GM18520 (cell line): Measurements from ENCODE around the gene PABPN1.
"Not testable (repeated sequence)": the region's sequence is repeated elsewhere in the genome, so short reads cannot be mapped to it uniquely, and the experiment has no call there.

ENCODE experiments used
- ATAC-seq: cut with Tn5 transposase; IDR thresholded peaks from one replicate; pipeline ENCODE4 v1.9.1; 2021; ENCODE audit not compliant: unreplicated experiment

The PABPN1 gene, protein sequence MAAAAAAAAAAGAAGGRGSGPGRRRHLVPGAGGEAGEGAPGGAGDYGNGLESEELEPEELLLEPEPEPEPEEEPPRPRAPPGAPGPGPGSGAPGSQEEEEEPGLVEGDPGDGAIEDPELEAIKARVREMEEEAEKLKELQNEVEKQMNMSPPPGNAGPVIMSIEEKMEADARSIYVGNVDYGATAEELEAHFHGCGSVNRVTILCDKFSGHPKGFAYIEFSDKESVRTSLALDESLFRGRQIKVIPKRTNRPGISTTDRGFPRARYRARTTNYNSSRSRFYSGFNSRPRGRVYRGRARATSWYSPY

GRCh38 chr14:23320584-23321571 is at the start of gene PABPN1:
PABPN1 (plus strand) TSS chr14:23321457; CDS start chr14:23321470, 13 bp downstream.
- peak; percentile 91 for ATAC-seq

- ATAC-seq, result no peak
Observed at GRCh38 chr14:23275412-23275811, 45.8 kb upstream of the PABPN1 start.

DNA sequence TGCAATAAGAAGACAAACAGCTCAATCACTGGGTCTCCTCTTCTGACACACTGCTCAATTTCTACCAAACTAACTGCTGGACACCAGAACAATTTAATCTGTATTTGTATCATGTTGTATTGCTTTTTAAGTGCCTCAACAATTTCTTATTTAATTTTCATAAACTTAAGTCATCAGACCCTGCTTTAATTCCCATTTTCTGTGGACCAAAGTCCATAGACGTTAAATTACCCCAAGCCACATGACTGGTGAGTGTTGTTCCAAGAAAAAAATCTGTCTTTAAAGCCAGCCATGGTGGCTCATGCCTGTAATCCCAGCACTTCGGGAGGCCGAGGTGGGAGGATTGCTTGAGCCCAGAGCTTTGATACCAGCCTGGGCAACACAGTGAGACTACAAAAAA is 44.1 kb upstream of the PABPN1 start:
- no peak for ATAC-seq

DNA sequence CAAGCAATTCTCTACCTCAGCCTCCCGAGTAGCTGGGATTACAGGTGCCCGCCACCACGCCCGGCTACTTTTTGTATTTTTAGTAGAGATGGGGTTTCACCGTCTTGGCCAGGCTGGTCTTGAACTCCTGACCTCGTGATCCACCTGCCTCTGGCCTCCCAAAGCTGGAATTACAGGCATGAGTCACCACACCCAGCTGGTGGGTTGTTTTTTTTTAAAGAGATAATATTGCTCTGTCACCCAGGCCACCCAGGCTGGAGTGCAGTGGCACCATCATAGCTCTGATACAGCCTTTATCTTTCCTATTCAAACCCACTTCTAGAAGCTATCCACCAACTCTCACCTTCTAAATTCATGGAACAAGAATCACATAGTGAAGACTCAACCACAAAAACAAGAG is 43.3 kb upstream of the PABPN1 start:
- ATAC-seq, result not testable (repeated sequence)

- ATAC-seq, result no peak
Observed at GRCh38 chr14:23281247-23281646, 40.0 kb upstream of the PABPN1 start.

GRCh38 chr14:23284654-23285529 is 36.4 kb upstream of the PABPN1 start:
- ATAC-seq, result no peak

- peak; percentile 3 for ATAC-seq
Observed at GRCh38 chr14:23285530-23286019, 35.7 kb upstream of the PABPN1 start.

GRCh38 chr14:23286020-23286901 is 35.0 kb upstream of the PABPN1 start, which contains the start of gene HOMEZ:
HOMEZ (minus strand) TSS chr14:23286132; CDS start chr14:23285952, 180 bp downstream.
- peak; percentile 95 for ATAC-seq

- no peak for ATAC-seq
Observed at GRCh38 chr14:23286902-23287479, 34.3 kb upstream of the PABPN1 start.

GRCh38 chr14:23294734-23295561 is 26.3 kb upstream of the PABPN1 start:
- no peak for ATAC-seq

- no peak for ATAC-seq
Observed at GRCh38 chr14:23296012-23296777, 25.1 kb upstream of the PABPN1 start.

DNA sequence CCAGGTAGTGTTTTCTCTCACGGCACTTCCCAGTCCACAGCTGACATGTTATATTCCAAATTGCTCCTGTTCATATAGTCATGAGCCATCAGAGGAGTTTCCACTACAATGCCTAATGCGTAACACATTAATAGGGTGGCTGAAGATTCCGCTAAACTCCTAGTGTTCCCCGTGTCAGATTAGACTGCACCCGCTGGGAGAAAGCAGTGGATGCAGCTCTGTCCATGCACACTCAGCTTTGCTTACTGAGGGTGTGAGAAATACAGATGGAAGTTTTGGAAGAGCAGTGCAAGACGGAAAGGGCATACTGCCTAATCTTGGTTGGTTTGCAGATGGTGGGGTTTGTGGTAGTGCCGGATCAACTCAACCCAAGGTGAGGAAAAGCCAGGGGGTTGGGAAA is 24.2 kb upstream of the PABPN1 start:
- ATAC-seq, result no peak

DNA sequence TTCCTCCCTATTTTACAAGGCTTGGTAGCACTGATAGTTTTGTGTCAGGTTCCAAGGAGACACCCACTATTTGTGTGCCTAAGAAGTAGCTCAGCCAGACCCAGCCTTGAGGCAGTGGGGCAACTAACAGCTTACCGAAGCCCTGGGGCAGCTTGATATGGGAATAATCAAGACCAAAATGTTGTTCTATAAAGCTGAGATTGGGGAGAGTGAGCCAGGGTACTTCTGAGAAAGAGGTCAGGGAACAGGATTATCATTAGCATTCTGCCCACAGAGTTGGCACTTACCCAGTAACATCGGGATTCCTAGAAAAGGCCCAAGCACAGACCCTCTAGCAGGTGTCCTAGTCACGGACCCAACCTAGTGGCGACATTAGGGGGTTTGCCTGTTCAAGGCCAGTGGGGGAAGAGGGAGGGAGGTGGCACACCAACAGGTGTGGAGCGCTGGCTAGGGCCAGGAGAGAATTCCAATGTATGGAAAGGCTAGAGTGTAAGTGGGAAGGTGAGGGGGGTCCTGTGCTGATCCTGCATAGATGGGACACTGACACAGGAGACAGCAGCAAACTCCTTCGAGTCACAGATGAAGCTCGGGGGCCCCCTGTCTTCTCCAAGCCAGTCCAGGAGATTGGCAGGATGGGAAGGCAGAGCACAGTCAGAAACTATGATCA is 23.5 kb upstream of the PABPN1 start:
- no peak for ATAC-seq

DNA sequence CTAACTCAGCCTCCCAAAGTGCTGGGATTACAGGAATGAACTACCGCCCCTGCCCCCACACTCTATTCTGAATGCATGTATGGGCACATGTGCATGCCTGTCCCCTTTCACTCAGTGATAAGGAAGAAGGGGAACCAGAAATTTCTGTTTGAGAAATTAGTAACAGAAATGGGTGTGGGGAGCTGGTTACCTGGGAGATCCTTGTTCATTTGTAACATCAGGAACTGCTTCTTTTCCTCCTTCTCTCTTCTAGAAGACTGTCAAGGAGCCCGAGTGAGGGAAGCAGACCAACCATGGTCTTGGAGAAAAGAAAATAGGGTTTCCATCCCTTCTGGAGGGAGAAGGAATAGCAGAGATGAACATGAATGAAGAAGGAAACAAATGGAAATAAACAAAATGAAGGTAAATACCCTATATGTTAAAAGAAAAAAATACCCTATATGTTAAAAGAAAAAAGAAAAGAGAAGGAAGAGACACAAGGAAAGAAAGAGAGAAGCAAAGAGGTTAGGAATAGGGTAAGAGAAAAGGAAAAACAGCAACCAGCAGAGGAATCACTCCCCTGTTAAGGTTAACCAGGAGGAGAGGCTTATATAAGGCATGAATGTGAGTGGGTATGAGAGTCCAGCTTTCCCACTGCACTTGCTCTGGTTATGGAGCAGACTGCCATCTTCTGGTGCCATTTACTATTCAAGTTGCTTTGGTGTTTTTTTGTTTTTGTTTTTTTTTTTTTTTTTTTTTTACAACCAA is 21.9 kb upstream of the PABPN1 start:
- ATAC-seq, result no peak

- no peak for ATAC-seq
Observed at GRCh38 chr14:23299986-23300686, 21.1 kb upstream of the PABPN1 start.

GRCh38 chr14:23300687-23301223 is 20.5 kb upstream of the PABPN1 start:
- ATAC-seq, result no peak
